Measurements from ENCODE around the gene ALG9. TPM values are rescaled to one million over a fixed set of nuclear protein-coding genes. Genes with fewer than 3 reads are reported as not detected.

ALG9 gene
- polyA plus RNA-seq, 1 donor from 2014 or later: 92.1 TPM

DNA sequence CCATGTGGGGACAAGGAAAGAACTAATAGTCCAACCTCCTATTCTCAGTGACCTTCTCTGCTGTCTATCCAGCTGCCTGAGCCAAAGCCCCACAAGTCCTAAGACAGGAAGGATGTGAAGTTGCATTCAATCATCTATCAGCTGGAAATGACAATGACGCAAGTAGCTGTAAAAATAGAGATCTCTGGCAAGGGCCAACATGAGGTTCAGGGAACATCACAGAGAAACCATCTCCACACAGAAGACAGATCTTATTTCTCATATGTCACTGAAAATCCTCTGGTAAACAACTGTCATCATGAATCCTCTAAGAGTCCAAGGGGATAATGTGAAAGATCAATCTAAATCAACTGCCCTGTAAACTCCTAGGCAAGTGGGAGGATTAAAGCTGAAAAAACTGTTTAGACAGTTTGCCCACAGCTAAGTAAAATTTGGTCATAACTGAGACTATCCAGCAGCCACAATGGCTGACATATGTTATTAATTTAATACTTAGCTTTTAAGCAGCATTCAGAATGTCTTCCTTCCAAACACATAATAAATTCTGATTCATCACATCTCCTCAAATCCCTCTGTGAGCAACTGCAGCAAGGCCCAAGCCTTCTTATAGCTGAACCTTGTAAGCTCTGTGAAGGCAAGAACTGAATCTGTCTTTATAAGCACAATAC lies 52.1 kb downstream of the ALG9 start:
- Histone ChIP-seq H2AFZ (ENCODE audit: low read depth, low read length) (no peak overlapping the region), H3K4me2 (ENCODE audit: low read length) (no peak overlapping the region), H3K9ac (ENCODE audit: low read length) (no peak overlapping the region), H3F3A (ENCODE audit: insufficient read depth, low read length, poor library complexity, severe bottlenecking) (no peaks in the 10 kb centered on the region), H3K27ac (ENCODE audit: low read length) (no peak overlapping the region), H3K9me2 (ENCODE audit: insufficient read depth, low read length) (no peaks in the 10 kb centered on the region), H4K20me1 (ENCODE audit: insufficient read depth) (no peaks in the 10 kb centered on the region), H3K27me3 (ENCODE audit: insufficient read depth, low read depth, low read length) (no peaks in the 10 kb centered on the region), H3K9me3 (ENCODE audit: low read length) (no peaks in the 10 kb centered on the region), H3K4me3 (ENCODE audit: low read length) (no peak overlapping the region), H3K79me2 (replicated peaks; ENCODE audit: insufficient read depth, low read length) (no peaks in the 10 kb centered on the region), H3K36me3 (ENCODE audit: insufficient read depth, low read length) (no peaks in the 10 kb centered on the region)
- TF ChIP-seq CTCF (IDR thresholded peaks at IDR 0.05; ENCODE audit: poor library complexity, severe bottlenecking): no peak
- no peak for TF ChIP-seq MXI1 (conservative IDR thresholded peaks at IDR 0.05; ENCODE audit: poor library complexity, severe bottlenecking)
- TF ChIP-seq RAD21 (conservative IDR thresholded peaks at IDR 0.05): no peak
- TF ChIP-seq TAF1 (IDR thresholded peaks at IDR 0.05; ENCODE audit: low read depth): no peak

DNA sequence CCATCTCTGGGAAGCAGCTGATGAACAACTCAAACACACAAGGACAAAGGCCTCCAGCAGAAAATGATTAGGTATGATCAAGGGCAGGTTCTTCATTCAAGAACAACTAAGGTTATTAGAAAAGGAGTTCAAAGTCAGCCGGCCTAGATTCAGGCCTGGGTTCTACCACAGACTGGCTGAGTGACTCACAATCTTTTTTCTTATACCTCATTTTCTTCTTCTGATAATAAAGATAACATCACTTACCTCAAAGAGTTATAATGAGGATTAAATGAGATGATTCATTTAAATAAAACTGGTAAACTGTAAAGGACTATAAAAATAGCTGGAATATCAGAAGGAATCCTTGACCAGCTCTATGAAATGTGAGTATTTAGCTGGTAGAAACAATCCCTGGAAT lies 55.9 kb downstream of the ALG9 start:
- H2AFZ ChIP-seq (ENCODE audit: low read depth, low read length): no peak overlapping the region
- no peak overlapping the region for H3K4me3 ChIP-seq (ENCODE audit: low read length)
- no peak overlapping the region for H3K27ac ChIP-seq (ENCODE audit: low read length)
- H3K79me2 ChIP-seq (replicated peaks; ENCODE audit: insufficient read depth, low read length): no peaks in the 10 kb centered on the region
- H3K36me3 ChIP-seq (ENCODE audit: insufficient read depth, low read length): peaks cover 4% of the 10 kb centered on the region
- H4K20me1 ChIP-seq (ENCODE audit: insufficient read depth): no peaks in the 10 kb centered on the region
- no peaks in the 10 kb centered on the region for H3K27me3 ChIP-seq (ENCODE audit: insufficient read depth, low read depth, low read length)
- H3K9ac ChIP-seq (ENCODE audit: low read length): no peak overlapping the region
- no peaks in the 10 kb centered on the region for H3K9me3 ChIP-seq (ENCODE audit: low read length)
- no peak for TF ChIP-seq EP300 (conservative IDR thresholded peaks at IDR 0.05; ENCODE audit: poor library complexity, severe bottlenecking)
- TF ChIP-seq RAD21 (conservative IDR thresholded peaks at IDR 0.05): no peak
- TF ChIP-seq, protein P1, sequence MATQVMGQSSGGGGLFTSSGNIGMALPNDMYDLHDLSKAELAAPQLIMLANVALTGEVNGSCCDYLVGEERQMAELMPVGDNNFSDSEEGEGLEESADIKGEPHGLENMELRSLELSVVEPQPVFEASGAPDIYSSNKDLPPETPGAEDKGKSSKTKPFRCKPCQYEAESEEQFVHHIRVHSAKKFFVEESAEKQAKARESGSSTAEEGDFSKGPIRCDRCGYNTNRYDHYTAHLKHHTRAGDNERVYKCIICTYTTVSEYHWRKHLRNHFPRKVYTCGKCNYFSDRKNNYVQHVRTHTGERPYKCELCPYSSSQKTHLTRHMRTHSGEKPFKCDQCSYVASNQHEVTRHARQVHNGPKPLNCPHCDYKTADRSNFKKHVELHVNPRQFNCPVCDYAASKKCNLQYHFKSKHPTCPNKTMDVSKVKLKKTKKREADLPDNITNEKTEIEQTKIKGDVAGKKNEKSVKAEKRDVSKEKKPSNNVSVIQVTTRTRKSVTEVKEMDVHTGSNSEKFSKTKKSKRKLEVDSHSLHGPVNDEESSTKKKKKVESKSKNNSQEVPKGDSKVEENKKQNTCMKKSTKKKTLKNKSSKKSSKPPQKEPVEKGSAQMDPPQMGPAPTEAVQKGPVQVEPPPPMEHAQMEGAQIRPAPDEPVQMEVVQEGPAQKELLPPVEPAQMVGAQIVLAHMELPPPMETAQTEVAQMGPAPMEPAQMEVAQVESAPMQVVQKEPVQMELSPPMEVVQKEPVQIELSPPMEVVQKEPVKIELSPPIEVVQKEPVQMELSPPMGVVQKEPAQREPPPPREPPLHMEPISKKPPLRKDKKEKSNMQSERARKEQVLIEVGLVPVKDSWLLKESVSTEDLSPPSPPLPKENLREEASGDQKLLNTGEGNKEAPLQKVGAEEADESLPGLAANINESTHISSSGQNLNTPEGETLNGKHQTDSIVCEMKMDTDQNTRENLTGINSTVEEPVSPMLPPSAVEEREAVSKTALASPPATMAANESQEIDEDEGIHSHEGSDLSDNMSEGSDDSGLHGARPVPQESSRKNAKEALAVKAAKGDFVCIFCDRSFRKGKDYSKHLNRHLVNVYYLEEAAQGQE (IDR thresholded peaks at IDR 0.05; ENCODE audit: borderline replicate concordance): no peak
- no peak for TF ChIP-seq SMC3 (conservative IDR thresholded peaks at IDR 0.05; ENCODE audit: poor library complexity)
- TF ChIP-seq TAF1 (IDR thresholded peaks at IDR 0.05; ENCODE audit: low read depth): no peak
- no peak for TF ChIP-seq MXI1 (conservative IDR thresholded peaks at IDR 0.05; ENCODE audit: poor library complexity, severe bottlenecking)
- TF ChIP-seq CTCF (IDR thresholded peaks at IDR 0.05; ENCODE audit: poor library complexity, severe bottlenecking): no peak
- TF ChIP-seq EZH2 (IDR thresholded peaks at IDR 0.05; ENCODE audit: borderline replicate concordance, insufficient read depth, low read length, poor library complexity, severe bottlenecking): no peak
- no peak for TF ChIP-seq POLR2AphosphoS5 (IDR thresholded peaks at IDR 0.05)
- H3K9me2 ChIP-seq (ENCODE audit: insufficient read depth, low read length): no peaks in the 10 kb centered on the region
- H3K4me2 ChIP-seq (ENCODE audit: low read length): no peak overlapping the region
- H3F3A ChIP-seq (ENCODE audit: insufficient read depth, low read length, poor library complexity, severe bottlenecking): no peaks in the 10 kb centered on the region

Data from neural cell (in vitro differentiated cells).